Subcutaneous abdominal adipose tissue (tissue), 5 donors: ENCODE data around the gene IDE.
A peak's percentile ranks its signal among the peaks of the same experiment; 100 is the strongest.

Experiments
- H3K27ac ChIP-seq: one replicate; pipeline ENCODE4 v1.7.0; 2013; ENCODE audit warnings: low read depth, mild to moderate bottlenecking, inconsistent platforms, low read length, moderate library complexity
- H3K27me3 ChIP-seq, 5 donors: one replicate each; pipeline ENCODE4 v1.7.0; 2013; ENCODE audit warnings: low read length in 5 of 5, inconsistent platforms in 1 of 5; ENCODE audit not compliant: control insufficient read depth in 5 of 5, insufficient read depth in 4 of 5
- H3K36me3 ChIP-seq, 5 donors: one replicate each; pipeline ENCODE4 v1.7.0; 2013; ENCODE audit warnings: low read length in 5 of 5; ENCODE audit not compliant: control insufficient read depth in 5 of 5, insufficient read depth in 5 of 5
- H3K4me1 ChIP-seq, 5 donors: one replicate each; pipeline ENCODE4 v1.7.0; 2013; ENCODE audit warnings: low read length in 5 of 5, mild to moderate bottlenecking in 3 of 5, moderate library complexity in 1 of 5; ENCODE audit not compliant: control insufficient read depth in 5 of 5, insufficient read depth in 5 of 5
- H3K4me3 ChIP-seq, 5 donors: one replicate each; pipeline ENCODE4 v1.7.0; 2013; ENCODE audit warnings: low read length in 5 of 5, low read depth in 1 of 5
- H3K9ac ChIP-seq, 5 donors: one replicate each; pipeline ENCODE4 v1.7.0; 2013; ENCODE audit warnings: low read length in 5 of 5, mild to moderate bottlenecking in 4 of 5, moderate library complexity in 3 of 5
- H3K9me3 ChIP-seq, 5 donors: one replicate each; pipeline ENCODE4 v1.7.0; 2013; ENCODE audit warnings: low read length in 5 of 5; ENCODE audit not compliant: control insufficient read depth in 5 of 5
- donor health status: healthy.
- donor health status: healthy.
- donor health status: healthy.
- donor health status: healthy.
- donor health status: healthy.

Gene IDE

GRCh38 chr10:92434385-92434784, 139.5 kb downstream of the IDE start:
- Histone ChIP-seq H3K9me3 (no peaks in the 10 kb centered on the region), H3K27ac (no peak overlapping the region), H3K27me3 (no peaks in the 10 kb centered on the region), H3K4me1 (peaks cover 0 to 32% (median 19%) of the 10 kb centered on the region in 5 donors), H3K9ac (no peak overlapping the region), H3K4me3 (no peak overlapping the region), H3K36me3 (no peaks in the 10 kb centered on the region)

GRCh38 chr10:92432596-92432995, 141.3 kb downstream of the IDE start:
- no peaks in the 10 kb centered on the region for H3K9me3 ChIP-seq
- H3K4me1 ChIP-seq: peaks cover 0 to 36% (median 19%) of the 10 kb centered on the region in 5 donors
- no peak overlapping the region for H3K4me3 ChIP-seq
- peak overlapping the region in 1 of 5 donors; percentile 6 for H3K9ac ChIP-seq
- H3K36me3 ChIP-seq: no peaks in the 10 kb centered on the region
- H3K27ac ChIP-seq: peak overlapping the region; percentile 86
- no peaks in the 10 kb centered on the region for H3K27me3 ChIP-seq

DNA sequence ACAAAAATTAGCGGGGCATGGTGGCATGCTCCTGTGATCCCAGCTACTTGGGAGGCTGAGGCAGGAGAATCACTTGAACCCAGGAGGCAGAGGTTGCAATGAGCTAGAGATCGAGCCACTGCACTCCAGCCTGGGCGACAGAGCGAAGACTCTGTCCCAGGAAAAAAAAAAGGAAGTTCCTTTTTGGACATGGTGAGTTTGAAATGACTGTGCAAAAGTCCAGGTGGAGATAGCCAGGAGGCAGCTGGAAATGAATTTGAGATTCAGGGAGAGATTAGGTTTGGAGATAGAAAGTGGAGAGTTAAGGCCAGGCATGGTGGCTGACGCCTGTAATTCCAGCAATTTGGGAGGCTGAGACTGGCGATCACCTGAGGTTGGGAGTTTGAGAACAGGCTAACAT, 143.8 kb downstream of the IDE start:
- H3K9ac ChIP-seq: no peak overlapping the region
- peak overlapping the region; percentile 81 for H3K27ac ChIP-seq
- H3K4me1 ChIP-seq: peaks cover 0 to 36% (median 19%) of the 10 kb centered on the region in 5 donors
- no peak overlapping the region for H3K4me3 ChIP-seq
- H3K27me3 ChIP-seq: no peaks in the 10 kb centered on the region
- H3K9me3 ChIP-seq: no peaks in the 10 kb centered on the region
- no peaks in the 10 kb centered on the region for H3K36me3 ChIP-seq

GRCh38 chr10:92421550-92421949, 152.3 kb downstream of the IDE start:
- no peak overlapping the region for H3K4me3 ChIP-seq
- peak overlapping the region; percentile 77 for H3K27ac ChIP-seq
- no peak overlapping the region for H3K9ac ChIP-seq
- H3K9me3 ChIP-seq: peaks cover 0 to 2% (median 0%) of the 10 kb centered on the region in 5 donors
- peaks cover 0 to 19% (median 12%) of the 10 kb centered on the region in 5 donors for H3K4me1 ChIP-seq
- H3K27me3 ChIP-seq: no peaks in the 10 kb centered on the region
- H3K36me3 ChIP-seq: no peaks in the 10 kb centered on the region

DNA sequence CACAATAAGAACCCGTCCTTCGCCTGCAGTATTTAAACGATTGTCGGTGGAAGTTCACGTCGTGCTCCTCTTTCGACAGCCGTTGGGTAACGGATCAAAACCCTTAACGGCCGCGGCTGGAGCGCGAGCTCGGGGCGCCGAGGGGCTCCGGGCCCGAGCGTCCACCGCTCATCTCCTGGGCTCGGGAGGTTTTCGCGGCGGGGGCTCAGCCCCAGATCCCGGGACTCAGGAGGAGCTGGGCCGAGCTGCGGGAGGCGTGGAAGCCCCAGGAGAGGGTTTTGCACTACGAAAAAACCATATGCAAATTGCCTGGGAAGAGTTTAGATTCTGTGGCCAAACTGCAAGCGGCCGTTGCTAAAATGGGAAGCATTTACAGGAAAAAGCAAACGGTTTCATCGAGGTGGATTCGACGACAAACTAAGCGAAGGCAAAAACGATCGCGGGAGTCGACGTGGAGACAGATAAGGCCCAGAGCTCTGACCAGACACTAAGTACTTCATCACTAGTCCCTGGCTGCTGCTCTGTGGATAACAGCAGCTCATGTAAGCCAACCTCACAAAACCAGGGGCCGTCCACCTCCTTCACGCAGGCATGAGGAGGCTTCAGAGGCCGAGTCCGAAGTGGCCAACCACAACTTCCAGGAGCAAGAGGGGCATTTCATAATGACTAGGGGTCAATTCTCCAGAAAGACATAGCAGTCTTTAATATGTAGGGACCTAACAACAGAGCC, 153.2 kb downstream of the IDE start:
- Histone ChIP-seq H3K9me3 (peaks cover 0 to 2% (median 0%) of the 10 kb centered on the region in 5 donors), H3K9ac (peak overlapping the region in 4 of 5 donors; percentile 37 to 76 (median 68)), H3K4me1 (peaks cover 0 to 19% (median 12%) of the 10 kb centered on the region in 5 donors), H3K27me3 (no peaks in the 10 kb centered on the region), H3K4me3 (peak overlapping the region; percentile 45 to 64 (median 61)), H3K27ac (peak overlapping the region; percentile 77), H3K36me3 (no peaks in the 10 kb centered on the region)

DNA sequence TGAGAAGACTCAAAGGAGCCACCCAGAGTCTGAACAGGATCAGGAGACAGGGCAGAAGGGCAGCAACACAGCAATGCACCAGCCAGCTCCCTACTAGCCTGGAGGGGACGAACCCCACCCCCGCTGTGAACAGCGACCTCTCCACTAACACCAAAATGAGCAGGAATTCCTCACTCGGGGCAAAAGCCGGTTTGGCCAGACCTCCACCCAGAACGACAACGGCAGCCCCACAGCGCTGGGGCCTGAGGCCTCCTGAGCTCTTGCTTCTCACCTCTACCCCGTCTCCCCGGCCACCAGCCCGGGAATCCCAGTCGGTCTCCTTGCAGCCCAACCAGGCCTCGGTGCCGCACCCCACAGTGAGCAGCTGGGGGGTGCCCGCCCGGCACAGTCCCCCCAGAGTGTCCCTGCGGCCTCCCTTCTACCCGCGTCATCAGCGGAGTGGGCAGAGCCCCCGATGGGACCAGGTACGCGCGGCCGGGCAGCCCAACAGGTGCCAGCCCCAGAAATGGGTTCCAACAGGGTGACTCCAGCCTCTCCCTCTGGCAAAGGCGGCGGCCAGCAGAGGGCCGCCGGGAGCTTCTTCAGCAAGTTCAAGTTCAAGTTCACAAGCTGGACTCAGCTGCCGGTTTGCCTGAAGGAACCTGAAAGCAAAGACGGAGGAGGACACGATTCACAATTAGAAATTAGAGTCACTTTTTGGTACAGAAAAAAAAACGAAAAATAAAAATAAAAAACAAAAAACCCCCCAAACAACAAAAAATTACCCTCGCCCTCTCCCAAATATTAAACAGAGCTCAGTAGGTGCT, 153.9 kb downstream of the IDE start:
- Histone ChIP-seq H3K9me3 (peaks cover 0 to 2% (median 0%) of the 10 kb centered on the region in 5 donors), H3K27me3 (no peaks in the 10 kb centered on the region), H3K36me3 (no peaks in the 10 kb centered on the region), H3K4me1 (peaks cover 0 to 19% (median 12%) of the 10 kb centered on the region in 5 donors), H3K27ac (peak overlapping the region; percentile 77), H3K9ac (peak overlapping the region in 4 of 5 donors; percentile 37 to 76 (median 68)), H3K4me3 (peak overlapping the region; percentile 45 to 64 (median 52))

- no peak overlapping the region for H3K27ac ChIP-seq
- H3K9me3 ChIP-seq: peaks cover 0 to 2% (median 0%) of the 10 kb centered on the region in 5 donors
- H3K4me1 ChIP-seq: peaks cover 0 to 19% (median 12%) of the 10 kb centered on the region in 5 donors
- H3K36me3 ChIP-seq: no peaks in the 10 kb centered on the region
- H3K9ac ChIP-seq: no peak overlapping the region
- H3K4me3 ChIP-seq: no peak overlapping the region
- no peaks in the 10 kb centered on the region for H3K27me3 ChIP-seq
These were observed 155.0 kb downstream of the IDE start for GRCh38 chr10:92418891-92419290.

DNA sequence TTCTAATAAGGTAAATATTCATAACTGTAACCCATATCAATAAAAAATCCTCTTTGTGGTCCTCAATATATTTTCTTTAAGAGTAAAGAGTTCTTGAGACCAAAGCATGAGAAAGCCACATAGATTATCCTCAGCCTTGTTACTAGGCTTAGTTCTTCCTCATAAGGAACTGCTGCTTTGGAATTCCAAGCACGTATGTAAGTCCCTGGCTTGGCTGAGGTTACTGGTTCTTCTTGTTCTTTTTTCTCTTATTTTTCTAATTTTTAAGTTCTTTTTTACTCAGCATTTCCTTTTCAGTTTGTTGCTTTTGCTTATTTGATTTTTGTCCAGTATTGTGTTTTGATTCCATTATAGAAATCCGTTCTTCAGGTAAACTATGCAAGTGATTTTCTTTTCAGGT, 155.7 kb downstream of the IDE start:
- no peak overlapping the region for H3K27ac ChIP-seq
- no peaks in the 10 kb centered on the region for H3K36me3 ChIP-seq

GRCh38 chr10:92413519-92413918, 160.4 kb downstream of the IDE start:
- no peak overlapping the region for H3K4me3 ChIP-seq
- peaks cover 0 to 2% (median 0%) of the 10 kb centered on the region in 5 donors for H3K9me3 ChIP-seq
- H3K4me1 ChIP-seq: peaks cover 0 to 8% (median 0%) of the 10 kb centered on the region in 5 donors
- H3K9ac ChIP-seq: no peak overlapping the region
- no peaks in the 10 kb centered on the region for H3K36me3 ChIP-seq
- no peaks in the 10 kb centered on the region for H3K27me3 ChIP-seq
- H3K27ac ChIP-seq: no peak overlapping the region

More for the DNA sequence above, 155.7 kb downstream of the IDE start:
- Histone ChIP-seq H3K4me3 (no peak overlapping the region), H3K9ac (no peak overlapping the region), H3K27me3 (no peaks in the 10 kb centered on the region), H3K4me1 (peaks cover 0 to 19% (median 14%) of the 10 kb centered on the region in 5 donors), H3K9me3 (peaks cover 0 to 2% (median 0%) of the 10 kb centered on the region in 5 donors)

- no peaks in the 10 kb centered on the region for H3K27me3 ChIP-seq
- no peak overlapping the region for H3K27ac ChIP-seq
- H3K4me1 ChIP-seq: peaks cover 0 to 8% (median 0%) of the 10 kb centered on the region in 5 donors
- H3K9ac ChIP-seq: no peak overlapping the region
- peaks cover 0 to 2% (median 0%) of the 10 kb centered on the region in 5 donors for H3K9me3 ChIP-seq
- H3K4me3 ChIP-seq: no peak overlapping the region
- H3K36me3 ChIP-seq: no peaks in the 10 kb centered on the region
These were observed 160.9 kb downstream of the IDE start for GRCh38 chr10:92413011-92413410.
